Urothelium cell line (cell line): ENCODE results near the gene KCNJ18.
"Not testable (repeated sequence)": the region's sequence is repeated elsewhere in the genome, so short reads cannot be mapped to it uniquely, and the experiment has no call there.

Experiments used
- DNase-seq: peaks from one replicate; pipeline ENCODE4 v3.0.0; 2011; ENCODE audit warnings: low spot score, mixed read lengths
- FAIRE-seq: peaks from 2 replicates; lab custom pipeline; 2011; peaks lifted over from hg19 to GRCh38; lab: Jason Lieb, UNC

KCNJ18 gene

GRCh38 chr17:21670361-21671155, 21.8 kb upstream of the KCNJ18 start:
- not testable (repeated sequence) for FAIRE-seq, DNase-seq

GRCh38 chr17:21671437-21671836, 20.9 kb upstream of the KCNJ18 start:
- not testable (repeated sequence) for FAIRE-seq, DNase-seq

- DNase-seq, FAIRE-seq: not testable (repeated sequence)
Measured at GRCh38 chr17:21671871-21672270, 20.5 kb upstream of the KCNJ18 start.

GRCh38 chr17:21673451-21674241, 18.7 kb upstream of the KCNJ18 start:
- not testable (repeated sequence) for FAIRE-seq, DNase-seq

GRCh38 chr17:21674242-21674731, 18.0 kb upstream of the KCNJ18 start:
- no peak for FAIRE-seq
- peak; percentile 87 for DNase-seq

GRCh38 chr17:21674891-21675738, 17.2 kb upstream of the KCNJ18 start:
- not testable (repeated sequence) for FAIRE-seq

GRCh38 chr17:21675739-21676130, 16.6 kb upstream of the KCNJ18 start:
- FAIRE-seq, DNase-seq: not testable (repeated sequence)

More at GRCh38 chr17:21674891-21675738, 17.2 kb upstream of the KCNJ18 start:
- DNase-seq, result not testable (repeated sequence)

- DNase-seq (no peak), FAIRE-seq (no peak)
Measured at GRCh38 chr17:21676281-21677111, 15.8 kb upstream of the KCNJ18 start.

- DNase-seq (no peak), FAIRE-seq (no peak)
Measured at GRCh38 chr17:21677126-21677910, 15.0 kb upstream of the KCNJ18 start.

GRCh38 chr17:21677911-21678310, 14.4 kb upstream of the KCNJ18 start:
- no peak for FAIRE-seq
- DNase-seq, result no peak

- DNase-seq (peak; percentile 75), FAIRE-seq (no peak)
Measured at GRCh38 chr17:21678393-21679081, 13.8 kb upstream of the KCNJ18 start.

GRCh38 chr17:21679256-21680146, 12.8 kb upstream of the KCNJ18 start:
- FAIRE-seq, result no peak
- DNase-seq, result no peak

GRCh38 chr17:21680366-21680765, 12.0 kb upstream of the KCNJ18 start:
- no peak for DNase-seq
- no peak for FAIRE-seq

- peak; percentile 41 for DNase-seq
- not testable (repeated sequence) for FAIRE-seq
Measured at GRCh38 chr17:21680850-21681351, 11.4 kb upstream of the KCNJ18 start.

GRCh38 chr17:21681576-21681975, 10.7 kb upstream of the KCNJ18 start:
- DNase-seq, FAIRE-seq: not testable (repeated sequence)

GRCh38 chr17:21682130-21682529, 10.2 kb upstream of the KCNJ18 start:
- not testable (repeated sequence) for FAIRE-seq, DNase-seq

- FAIRE-seq, DNase-seq: not testable (repeated sequence)
Measured at GRCh38 chr17:21683142-21683712, 9.1 kb upstream of the KCNJ18 start.
